CD4-positive, alpha-beta T cell treated with Interleukin-15 for 4 hours (primary cell): ENCODE results near the gene RPN1.
"Not testable (repeated sequence)": the region's sequence is repeated elsewhere in the genome, so short reads cannot be mapped to it uniquely, and the experiment has no call there.

Experiments used
- DNase-seq: peaks from one replicate; pipeline ENCODE4 v3.0.0-alpha.2; 2020; ENCODE audit warnings: low spot score

RPN1 gene

GRCh38 chr3:128609294-128609693 is 41.3 kb downstream of the RPN1 start:
- DNase-seq, result no peak

GRCh38 chr3:128607710-128608048 is 42.9 kb downstream of the RPN1 start:
- no peak for DNase-seq

GRCh38 chr3:128606094-128606493 is 44.5 kb downstream of the RPN1 start:
- no peak for DNase-seq

- no peak for DNase-seq
Measured at GRCh38 chr3:128605091-128606046, 45.2 kb downstream of the RPN1 start.

- DNase-seq, result no peak
Measured at GRCh38 chr3:128603811-128604775, 46.5 kb downstream of the RPN1 start.

- DNase-seq, result no peak
Measured at GRCh38 chr3:128603313-128603712, 47.3 kb downstream of the RPN1 start.

GRCh38 chr3:128598884-128599664 is 51.5 kb downstream of the RPN1 start:
- DNase-seq, result no peak

- DNase-seq, result no peak
Measured at GRCh38 chr3:128597900-128598299, 52.7 kb downstream of the RPN1 start.

GRCh38 chr3:128592864-128593263 is 57.8 kb downstream of the RPN1 start:
- DNase-seq, result no peak

GRCh38 chr3:128591738-128592426 is 58.7 kb downstream of the RPN1 start:
- no peak for DNase-seq

GRCh38 chr3:128590948-128591347 is 59.7 kb downstream of the RPN1 start:
- DNase-seq, result no peak

GRCh38 chr3:128589985-128590384 is 60.6 kb downstream of the RPN1 start:
- DNase-seq, result not testable (repeated sequence)

GRCh38 chr3:128588147-128588546 is 62.5 kb downstream of the RPN1 start:
- DNase-seq, result no peak

GRCh38 chr3:128587391-128587790 is 63.2 kb downstream of the RPN1 start:
- DNase-seq, result no peak

GRCh38 chr3:128586932-128587331 is 63.7 kb downstream of the RPN1 start:
- not testable (repeated sequence) for DNase-seq

- DNase-seq, result not testable (repeated sequence)
Measured at GRCh38 chr3:128586391-128586790, 64.2 kb downstream of the RPN1 start.

- no peak for DNase-seq
Measured at GRCh38 chr3:128585974-128586373, 64.6 kb downstream of the RPN1 start.

GRCh38 chr3:128585189-128585588 is 65.4 kb downstream of the RPN1 start:
- DNase-seq, result no peak

- no peak for DNase-seq
Measured at GRCh38 chr3:128584412-128585020, 66.1 kb downstream of the RPN1 start.

- no peak for DNase-seq
Measured at GRCh38 chr3:128581566-128581965, 69.1 kb downstream of the RPN1 start.

GRCh38 chr3:128579927-128580326 is 70.7 kb downstream of the RPN1 start:
- no peak for DNase-seq
